Measurements from ENCODE around the gene CA7.

GRCh38 chr16:66899310-66899944 is 55.2 kb downstream of the CA7 start:
- TF ChIP-seq POLR2A (IDR thresholded peaks at IDR 0.05) (no peak), CTCF (IDR thresholded peaks at IDR 0.05) (peak in 1 of 4 experiments; percentile 15)

All from uterus (tissue), 2 donors.